GM12878 (cell line): ENCODE results near the gene PHACTR3. TPM values are rescaled to one million over a fixed set of nuclear protein-coding genes. Genes with fewer than 3 reads are reported as not detected.

Experiments used
- ATAC-seq: fragments of 200-7000 bp; cut with Tn5 transposase; 3 replicates; pipeline ENCODE4 v1.9.1; 2020; ENCODE audit warnings: mild to moderate bottlenecking, moderate library complexity
- BruUV-seq: library from RNA; stranded (reverse); fragments of 400-500 nt; replicated peaks from 2 replicates; lab custom pipeline; 2021; lab: Mats Ljungman, UMichigan
- CTCF ChIA-PET: fragments of 300-600 bp; sonication (Branson Sonifier 250); formaldehyde crosslinking; extraction: SDS; loops from one replicate; lab custom pipeline; 2021; ENCODE audit warnings: inconsistent platforms; lab: Yijun Ruan, JAX
- POLR2A ChIA-PET: fragments of 350-600 bp; formaldehyde crosslinking; extraction: SDS; loops from one replicate; lab custom pipeline; 2021; ENCODE audit warnings: inconsistent platforms; lab: Charles Lee
- RAD21 ChIA-PET: fragments of 300-600 bp; sonication (Branson Sonifier 250); formaldehyde crosslinking; loops from one replicate; lab custom pipeline; 2023; ENCODE audit warnings: antibody characterized with exemption; ENCODE audit not compliant: unreplicated experiment; lab: Charles Lee
- SMC1A ChIA-PET: fragments of 300-600 bp; sonication (Branson Sonifier 250); formaldehyde crosslinking; loops from one replicate; lab custom pipeline; 2023; ENCODE audit not compliant: unreplicated experiment, uncharacterized antibody; lab: Charles Lee
- DNase-seq: peaks from one replicate; pipeline ENCODE4 v3.0.0-alpha.2; 2011; ENCODE audit warnings: low read depth, low spot score
- FAIRE-seq: peaks from 3 replicates; lab custom pipeline; 2011; peaks lifted over from hg19 to GRCh38; lab: Jason Lieb, UNC
- H2AFZ ChIP-seq: 2 replicates; pipeline ENCODE4 v1.6.0; 2011; ENCODE audit warnings: low read depth, low read length, control low read depth; ENCODE audit not compliant: control insufficient read depth
- H3K27ac ChIP-seq: 2 replicates; pipeline ENCODE4 v1.5.1; 2011; ENCODE audit warnings: control low read depth; ENCODE audit not compliant: control insufficient read depth, insufficient read depth
- H3K27me3 ChIP-seq, 2 experiments: replicated peaks in 1 of 2; 2 replicates each; pipeline versions ENCODE4 v1.6.0 to v1.6.1; 2011; ENCODE audit warnings: low read length in 1 of 2; ENCODE audit not compliant: control insufficient read depth in 2 of 2, insufficient read depth in 2 of 2
- H3K36me3 ChIP-seq, 2 experiments: 2 replicates each; pipeline ENCODE4 v1.5.1; 2011; ENCODE audit warnings: low read length in 1 of 2; ENCODE audit not compliant: control insufficient read depth in 2 of 2, insufficient read depth in 2 of 2
- H3K4me1 ChIP-seq: 2 replicates; pipeline ENCODE4 v1.6.1; 2011; ENCODE audit warnings: mild to moderate bottlenecking, low read length, moderate library complexity, mixed read lengths; ENCODE audit not compliant: control insufficient read depth, insufficient read depth
- H3K4me2 ChIP-seq: 2 replicates; pipeline ENCODE4 v1.6.0; 2011; ENCODE audit warnings: control low read depth; ENCODE audit not compliant: control insufficient read depth, insufficient read depth
- H3K4me3 ChIP-seq: fragments of 200-600 bp; sonication (generic); 2 replicates; pipeline ENCODE4 v1.5.1; 2016
- H3K79me2 ChIP-seq: 2 replicates; pipeline ENCODE4 v1.6.0; 2011; ENCODE audit warnings: low read length; ENCODE audit not compliant: control insufficient read depth, insufficient read depth
- H3K9ac ChIP-seq: 2 replicates; pipeline ENCODE4 v1.8.0; 2011; ENCODE audit warnings: low read length, control low read depth, mixed read lengths; ENCODE audit not compliant: control insufficient read depth, insufficient read depth
- H3K9me3 ChIP-seq: replicated peaks from 3 replicates; pipeline ENCODE4 v1.5.1; 2011; ENCODE audit warnings: mild to moderate bottlenecking, low read length; ENCODE audit not compliant: control insufficient read depth, insufficient read depth
- H4K20me1 ChIP-seq: 2 replicates; pipeline ENCODE4 v1.6.0; 2011; ENCODE audit not compliant: control insufficient read depth, insufficient read depth
- BHLHE40 ChIP-seq, 2 experiments: fragments of 450-650 bp in 1 of 2; IDR thresholded peaks; 2 replicates each; pipeline ENCODE4 v1.6.1; 2011 to 2017; ENCODE audit warnings: low read depth in 2 of 2, borderline replicate concordance in 1 of 2, improper control_type of control experiment in 1 of 2, low read length in 1 of 2, mild to moderate bottlenecking in 1 of 2
- ELK1 ChIP-seq: IDR thresholded peaks from 2 replicates; pipeline ENCODE4 v1.6.1; 2012; ENCODE audit warnings: low read depth, low read length, improper control_type of control experiment
- RUNX3 ChIP-seq: IDR thresholded peaks from 2 replicates; pipeline ENCODE4 v1.6.1; 2012; ENCODE audit warnings: low read length, inconsistent platforms
- STAT3 ChIP-seq: IDR thresholded peaks from 2 replicates; pipeline ENCODE4 v1.6.1; 2011; ENCODE audit warnings: low read depth, low read length, improper control_type of control experiment
- TCF3 ChIP-seq: IDR thresholded peaks from 2 replicates; pipeline ENCODE4 v1.6.1; 2012; ENCODE audit warnings: low read depth, mild to moderate bottlenecking, low read length, borderline replicate concordance; ENCODE audit not compliant: insufficient read depth
- WGBS: methylation state at CpG from one replicate; pipeline ENCODE4 v1.1.6; 2016; ENCODE audit warnings: low lambda C conversion rate; ENCODE audit not compliant: insufficient replicate concordance, insufficient coverage; ENCODE audit errors: missing lambda C conversion rate; 5-methylcytosine and 5-hydroxymethylcytosine counted together
- in situ Hi-C: fragments of 300-500 bp; cut with MboI; formaldehyde crosslinking; loops from 9 replicates; pipeline ENCODE4 v1.14.3; 2018; ENCODE audit warnings: mixed read lengths
- intact Hi-C: fragments of 100-400 bp; cut with micrococcal nuclease; formaldehyde crosslinking; loops from one replicate; pipeline ENCODE4 v1.14.2; 2022; ENCODE audit not compliant: unreplicated experiment
- polyA plus RNA-seq, 11 experiments: library from polyadenylated mRNA; depleted of rRNA in 4 of 11; unstranded in 6 of 11; stranded (reverse) in 5 of 11; fragments of >200 nt; fragmentation: Nextera tagmentation in 4 of 11; fragmentation: Illumina TruSeq in 1 of 11; extraction: Ambion mirVana in 4 of 11; extraction: Trizol in 1 of 11; gene quantifications; 1 replicate in 1 of 11; 2 replicates in 10 of 11; pipeline versions ENCODE4 v1.2.1 to v1.2.3, GENCODE V29; 2011 to 2016; ENCODE audit warnings: inconsistent platforms in 2 of 11, missing spikeins in 2 of 11, low read depth in 1 of 11
- total RNA-seq, 4 experiments: library from RNA; depleted of rRNA in 3 of 4; stranded (reverse); fragments of >200 nt in 3 of 4; fragmentation: Illumina TruSeq in 1 of 4; extraction: Trizol in 1 of 4; gene quantifications; 2 replicates each; pipeline versions ENCODE4 v1.2.1 to v1.2.3, GENCODE V29; 2013 to 2021
- TF ChIP-seq, protein P1 (sequence below): IDR thresholded peaks from 2 replicates; pipeline ENCODE4 v1.6.1; 2011; ENCODE audit warnings: borderline replicate concordance, low read depth, mild to moderate bottlenecking, moderate library complexity, low read length; ENCODE audit not compliant: insufficient read depth, poor library complexity, severe bottlenecking

PHACTR3 gene
- total and polyA plus RNA-seq, 10 of the 15 experiments (the other 5 are each of a cell fraction or from before 2014, with no cell fraction given): 0.17 to 2.7 (median 0.27) TPM; not detected in 1

DNA sequence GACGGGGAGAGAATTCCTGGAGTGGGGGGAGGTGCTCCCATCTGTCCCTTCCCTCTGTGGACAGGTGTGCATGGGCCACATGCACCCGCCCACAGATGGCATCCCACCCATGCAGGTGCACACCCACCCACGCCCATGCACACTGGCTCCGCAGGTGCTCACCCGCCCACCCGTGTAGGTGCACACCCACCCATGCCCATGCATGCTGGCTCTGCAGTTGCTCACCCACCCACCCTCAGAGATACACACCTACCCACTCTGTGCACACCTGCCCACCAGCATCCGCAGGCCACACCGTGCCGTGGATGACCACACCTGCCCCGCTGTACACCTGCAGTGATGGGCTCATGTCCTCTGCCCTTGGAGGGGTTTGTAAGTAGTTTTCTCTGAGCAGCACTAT is 132.0 kb downstream of the PHACTR3 start:
- no peaks in the 10 kb centered on the region; the same call in 2 of the 3 replicates for H3K9me3 ChIP-seq
- TF ChIP-seq RUNX3 (no peak), ELK1 (no peak)
- CTCF ChIA-PET: no interaction called here
- no peaks in the 10 kb centered on the region; a peak in 2 of 4 replicates for H3K27me3 ChIP-seq
- H3K27ac ChIP-seq: no peak overlapping the region
- in situ Hi-C loops: no loop called here
- RAD21 ChIA-PET: no interaction called here
- POLR2A ChIA-PET: no interaction called here
- 33% methylated on average over 5 of the region's 10 CpGs for WGBS
- H3K4me3 ChIP-seq: no peak overlapping the region
- intact Hi-C loops: no loop called here
- FAIRE-seq (no peak), ATAC-seq (no peak), DNase-seq (no peak)
- no peaks in the 10 kb centered on the region for H3K4me1 ChIP-seq
- H3K4me2 ChIP-seq: no peak overlapping the region
- H3K79me2 ChIP-seq: no peaks in the 10 kb centered on the region
- SMC1A ChIA-PET: no interaction called here
- no peaks in the 10 kb centered on the region for H4K20me1 ChIP-seq
- no peaks in the 10 kb centered on the region for H3K36me3 ChIP-seq
- no TSS peak for BruUV-seq
- H3K9ac ChIP-seq: no peak overlapping the region
- H2AFZ ChIP-seq: no peak overlapping the region

DNA sequence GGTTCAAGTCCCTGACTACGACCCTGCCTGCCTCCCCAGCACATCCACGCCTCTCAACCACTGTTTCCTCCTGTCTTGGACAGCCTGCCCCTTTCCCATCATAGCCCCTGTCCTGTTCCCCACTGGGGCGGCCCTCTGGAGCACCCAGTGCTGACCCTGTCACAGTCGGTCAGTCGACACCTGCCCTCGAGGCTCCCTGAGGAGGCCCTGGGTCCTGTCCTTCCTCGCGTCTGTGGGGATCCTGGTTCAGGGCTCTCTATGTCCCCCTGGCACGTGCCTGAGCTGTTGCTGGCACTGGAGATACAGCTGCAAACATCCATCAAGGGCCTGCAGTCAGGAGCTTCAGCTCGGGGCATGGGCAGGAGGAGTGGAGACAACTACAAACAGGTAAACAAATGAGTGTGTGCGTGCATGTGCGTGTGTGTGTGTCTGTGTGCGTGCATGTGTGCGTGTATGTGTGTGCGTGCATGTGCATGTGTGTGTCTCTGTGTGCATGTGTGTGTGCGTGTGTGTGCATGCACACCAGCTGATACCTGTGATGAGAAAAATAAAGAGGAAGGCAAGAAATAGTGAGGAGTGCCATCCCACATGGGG is 132.8 kb downstream of the PHACTR3 start:
- Histone ChIP-seq H3K9ac (no peak overlapping the region), H3K79me2 (no peaks in the 10 kb centered on the region), H3K9me3 (no peaks in the 10 kb centered on the region; the same call in 2 of the 3 replicates), H3K27ac (no peak overlapping the region), H3K4me3 (no peak overlapping the region), H4K20me1 (no peaks in the 10 kb centered on the region), H3K36me3 (no peaks in the 10 kb centered on the region), H3K4me1 (no peaks in the 10 kb centered on the region), H2AFZ (no peak overlapping the region), H3K4me2 (no peak overlapping the region), H3K27me3 (no peaks in the 10 kb centered on the region; a peak in 2 of 4 replicates)
- no TSS peak for BruUV-seq
- RAD21 ChIA-PET: no interaction called here
- no peak for DNase-seq
- POLR2A ChIA-PET: no interaction called here
- CTCF ChIA-PET: no interaction called here
- ATAC-seq: no peak
- no peak for FAIRE-seq
- 25% methylated on average over 16 of the region's 16 CpGs for WGBS
- intact Hi-C loops (no loop called here), in situ Hi-C loops (no loop called here)
- SMC1A ChIA-PET: no interaction called here
- 0 out of 2 replicates have a peak, but pooled peaks have one; percentile 42 for TF ChIP-seq TCF3
- TF ChIP-seq STAT3: no peak
- TF ChIP-seq, protein P1, sequence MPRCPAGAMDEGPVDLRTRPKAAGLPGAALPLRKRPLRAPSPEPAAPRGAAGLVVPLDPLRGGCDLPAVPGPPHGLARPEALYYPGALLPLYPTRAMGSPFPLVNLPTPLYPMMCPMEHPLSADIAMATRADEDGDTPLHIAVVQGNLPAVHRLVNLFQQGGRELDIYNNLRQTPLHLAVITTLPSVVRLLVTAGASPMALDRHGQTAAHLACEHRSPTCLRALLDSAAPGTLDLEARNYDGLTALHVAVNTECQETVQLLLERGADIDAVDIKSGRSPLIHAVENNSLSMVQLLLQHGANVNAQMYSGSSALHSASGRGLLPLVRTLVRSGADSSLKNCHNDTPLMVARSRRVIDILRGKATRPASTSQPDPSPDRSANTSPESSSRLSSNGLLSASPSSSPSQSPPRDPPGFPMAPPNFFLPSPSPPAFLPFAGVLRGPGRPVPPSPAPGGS: peak; percentile 84
- no peak for TF ChIP-seq BHLHE40 (IDR thresholded peaks at IDR 0.05; ENCODE audit: borderline replicate concordance in 1 of 2, low read depth in 2 of 2, low read length in 1 of 2)
- TF ChIP-seq, all 136 proteins: peak for 2
